Measurements from ENCODE around the gene MYOM3. TPM values are rescaled to one million over a fixed set of nuclear protein-coding genes. Genes with fewer than 3 reads are reported as not detected.

MYOM3 gene
- total RNA-seq, 2 experiments from 2014 or later, result not detected

- Mint-ChIP-seq H3K27me3 (no peaks in the 10 kb centered on the region), H3K36me3 (no peaks in the 10 kb centered on the region), H3K9me3 (ENCODE audit: low read depth) (no peaks in the 10 kb centered on the region), H3K4me1 (peaks cover 2% of the 10 kb centered on the region), H3K4me3 (no peak overlapping the region), H3K27ac (no peak overlapping the region)
- no peak for ATAC-seq
- DNase-seq, result no peak
- CTCF ChIA-PET, result interaction anchor here (0.9 kb wide), 1 partner anchor 14 kb away, joined by 3 read pairs; no protein-coding TSS in a partner anchor
Observed at GRCh38 chr1:24105368-24106160, 6.4 kb downstream of the MYOM3 start.

GRCh38 chr1:24104854-24105253, 7.1 kb downstream of the MYOM3 start:
- Mint-ChIP-seq H3K4me3 (no peak overlapping the region), H3K9me3 (ENCODE audit: low read depth) (no peaks in the 10 kb centered on the region), H3K27ac (no peak overlapping the region), H3K4me1 (peaks cover 2% of the 10 kb centered on the region), H3K36me3 (no peaks in the 10 kb centered on the region), H3K27me3 (no peaks in the 10 kb centered on the region)
- CTCF ChIA-PET, result no interaction called here
- DNase-seq (no peak), ATAC-seq (no peak)

- DNase-seq (no peak), ATAC-seq (no peak)
- Mint-ChIP-seq H3K36me3 (no peaks in the 10 kb centered on the region), H3K4me3 (no peak overlapping the region), H3K27me3 (no peaks in the 10 kb centered on the region), H3K4me1 (peaks cover 2% of the 10 kb centered on the region), H3K27ac (no peak overlapping the region), H3K9me3 (ENCODE audit: low read depth) (no peaks in the 10 kb centered on the region)
- CTCF ChIA-PET, result interaction anchor here (0.7 to 1.2 kb wide), 4 partner anchors 9 to 296 kb away, joined by 3 to 5 read pairs (median 4); partner anchors contain the start of gene MYOM3
Observed at GRCh38 chr1:24103879-24104278, 8.1 kb downstream of the MYOM3 start.

DNA sequence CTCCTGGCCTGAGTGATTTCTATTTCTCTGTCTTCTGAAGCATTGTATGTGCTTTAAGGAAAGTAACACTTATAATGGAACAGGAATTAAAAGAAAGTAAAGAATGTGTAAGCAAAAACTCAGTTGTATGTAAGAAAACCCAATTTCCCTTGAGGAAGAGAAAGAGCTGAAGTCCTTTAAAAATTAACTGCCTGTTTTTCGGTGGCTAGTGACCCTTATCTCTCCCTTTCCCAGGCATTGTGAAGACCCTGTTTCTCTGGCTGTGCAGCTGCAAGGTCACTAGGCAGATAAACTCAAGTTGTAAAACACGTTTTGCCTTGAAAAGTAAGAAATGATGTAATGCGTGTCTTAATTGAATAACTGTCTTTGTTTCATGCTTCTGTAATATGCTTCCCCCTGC, 8.5 kb downstream of the MYOM3 start:
- Mint-ChIP-seq H3K27me3 (no peaks in the 10 kb centered on the region), H3K4me1 (no peaks in the 10 kb centered on the region), H3K4me3 (no peak overlapping the region), H3K9me3 (ENCODE audit: low read depth) (no peaks in the 10 kb centered on the region), H3K36me3 (no peaks in the 10 kb centered on the region), H3K27ac (no peak overlapping the region)
- no peak for ATAC-seq
- CTCF ChIA-PET, result interaction anchor here (0.7 to 1.2 kb wide), 4 partner anchors 9 to 297 kb away, joined by 3 to 5 read pairs (median 4); partner anchors contain the start of gene MYOM3
- no peak for DNase-seq

GRCh38 chr1:24102961-24103360, 9.0 kb downstream of the MYOM3 start:
- ATAC-seq (no peak), DNase-seq (no peak)
- H3K27ac Mint-ChIP-seq, result no peak overlapping the region
- H3K4me3 Mint-ChIP-seq, result no peak overlapping the region
- H3K36me3 Mint-ChIP-seq, result no peaks in the 10 kb centered on the region
- H3K4me1 Mint-ChIP-seq, result no peaks in the 10 kb centered on the region
- H3K9me3 Mint-ChIP-seq (ENCODE audit: low read depth), result no peaks in the 10 kb centered on the region
- no peaks in the 10 kb centered on the region for H3K27me3 Mint-ChIP-seq
- CTCF ChIA-PET, result interaction anchor here (1.2 kb wide), 2 partner anchors 9 to 47 kb away, joined by 4 read pairs; partner anchors contain the start of gene MYOM3

- Mint-ChIP-seq H3K27ac (no peak overlapping the region), H3K36me3 (no peaks in the 10 kb centered on the region), H3K9me3 (ENCODE audit: low read depth) (no peaks in the 10 kb centered on the region), H3K27me3 (no peaks in the 10 kb centered on the region), H3K4me1 (no peaks in the 10 kb centered on the region), H3K4me3 (no peak overlapping the region)
- CTCF ChIA-PET, result interaction anchor here (0.6 kb wide), 1 partner anchor 143 kb away, joined by 3 read pairs; no protein-coding TSS in a partner anchor
- DNase-seq (no peak), ATAC-seq (no peak)
Observed at GRCh38 chr1:24101796-24102586, 9.9 kb downstream of the MYOM3 start.

GRCh38 chr1:24100945-24101737, 10.8 kb downstream of the MYOM3 start:
- H3K4me3 Mint-ChIP-seq, result no peak overlapping the region
- CTCF ChIA-PET, result no interaction called here
- H3K9me3 Mint-ChIP-seq (ENCODE audit: low read depth), result no peaks in the 10 kb centered on the region
- no peak for ATAC-seq
- DNase-seq, result no peak
- H3K27ac Mint-ChIP-seq, result no peak overlapping the region
- H3K27me3 Mint-ChIP-seq, result peaks cover under 1% of the 10 kb centered on the region
- H3K4me1 Mint-ChIP-seq, result no peaks in the 10 kb centered on the region
- no peaks in the 10 kb centered on the region for H3K36me3 Mint-ChIP-seq

GRCh38 chr1:24098943-24099638, 12.8 kb downstream of the MYOM3 start:
- H3K4me1 Mint-ChIP-seq, result no peaks in the 10 kb centered on the region
- ATAC-seq (no peak), DNase-seq (no peak)
- no peak overlapping the region for H3K4me3 Mint-ChIP-seq
- H3K27me3 Mint-ChIP-seq, result peaks cover 5% of the 10 kb centered on the region
- no peaks in the 10 kb centered on the region for H3K36me3 Mint-ChIP-seq
- CTCF ChIA-PET, result no interaction called here
- H3K9me3 Mint-ChIP-seq (ENCODE audit: low read depth), result no peaks in the 10 kb centered on the region
- no peak overlapping the region for H3K27ac Mint-ChIP-seq

GRCh38 chr1:24098102-24098501, 13.8 kb downstream of the MYOM3 start:
- CTCF ChIA-PET, result no interaction called here
- no peaks in the 10 kb centered on the region for H3K9me3 Mint-ChIP-seq (ENCODE audit: low read depth)
- ATAC-seq, result no peak
- no peaks in the 10 kb centered on the region for H3K36me3 Mint-ChIP-seq
- DNase-seq, result no peak
- no peak overlapping the region for H3K4me3 Mint-ChIP-seq
- H3K27me3 Mint-ChIP-seq, result peaks cover 5% of the 10 kb centered on the region
- H3K4me1 Mint-ChIP-seq, result no peaks in the 10 kb centered on the region
- H3K27ac Mint-ChIP-seq, result no peak overlapping the region

- Mint-ChIP-seq H3K4me1 (no peaks in the 10 kb centered on the region), H3K27me3 (peaks cover 5% of the 10 kb centered on the region), H3K9me3 (ENCODE audit: low read depth) (no peaks in the 10 kb centered on the region), H3K36me3 (no peaks in the 10 kb centered on the region), H3K27ac (no peak overlapping the region), H3K4me3 (no peak overlapping the region)
- ATAC-seq, result no peak
- no peak for DNase-seq
- CTCF ChIA-PET, result no interaction called here
Observed at GRCh38 chr1:24097663-24098062, 14.3 kb downstream of the MYOM3 start.

DNA sequence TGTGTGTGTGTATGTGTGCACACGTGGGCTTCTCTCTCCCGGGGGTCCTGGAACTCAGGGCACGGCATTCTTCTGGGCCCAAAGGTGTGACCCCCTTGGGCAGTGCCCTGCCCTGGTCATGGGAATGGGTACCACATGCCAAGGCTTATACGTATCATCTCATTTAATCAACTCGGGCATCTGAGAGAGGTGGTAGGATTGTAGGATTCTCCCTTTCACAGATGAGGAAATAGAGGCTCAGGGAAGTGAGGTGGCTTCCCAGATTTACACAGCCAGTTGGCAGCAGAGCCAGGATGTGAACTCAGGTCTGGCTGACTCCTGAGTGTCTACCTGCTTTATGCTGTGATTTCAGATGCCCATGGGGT, 15.2 kb downstream of the MYOM3 start:
- H3K27me3 Mint-ChIP-seq, result peaks cover 5% of the 10 kb centered on the region
- H3K9me3 Mint-ChIP-seq (ENCODE audit: low read depth), result no peaks in the 10 kb centered on the region
- no peaks in the 10 kb centered on the region for H3K4me1 Mint-ChIP-seq
- no peak overlapping the region for H3K27ac Mint-ChIP-seq
- no peaks in the 10 kb centered on the region for H3K36me3 Mint-ChIP-seq
- DNase-seq (no peak), ATAC-seq (no peak)
- CTCF ChIA-PET, result no interaction called here
- no peak overlapping the region for H3K4me3 Mint-ChIP-seq

DNA sequence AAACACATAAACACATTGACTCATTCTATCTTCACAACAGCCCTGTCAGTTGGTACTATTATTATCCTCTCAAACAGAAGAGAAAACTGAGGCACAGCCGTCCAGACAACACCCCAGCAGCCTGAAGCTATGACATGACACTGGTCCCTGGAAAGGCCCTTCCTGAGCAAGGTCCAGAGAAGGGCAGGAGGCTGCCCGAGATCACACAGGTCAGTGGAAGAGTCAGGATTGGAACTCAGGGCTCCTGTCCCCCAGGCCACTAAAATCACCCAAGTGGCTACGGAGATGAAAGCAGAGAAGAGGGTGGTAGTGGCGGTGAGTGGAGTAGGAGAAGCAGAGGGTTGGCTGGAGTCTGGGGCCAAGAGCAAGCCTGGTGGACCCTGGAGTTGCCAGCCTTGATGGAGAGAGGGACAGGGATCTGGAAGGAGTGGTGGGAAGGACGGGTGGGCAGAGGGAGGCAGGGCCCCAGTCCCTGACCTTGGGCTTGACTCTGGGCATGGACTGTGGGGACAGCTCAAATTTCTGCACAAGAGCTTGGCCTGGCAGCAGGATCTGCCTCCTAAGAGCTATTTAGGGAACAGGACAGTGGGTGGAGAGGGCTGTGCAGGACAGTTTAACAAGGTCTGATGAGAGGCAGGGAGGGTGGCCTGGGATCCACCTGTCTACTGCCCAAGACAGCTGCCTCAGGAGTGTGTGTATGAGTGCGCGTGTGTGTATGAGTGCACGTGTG, 15.8 kb downstream of the MYOM3 start:
- Mint-ChIP-seq H3K36me3 (no peaks in the 10 kb centered on the region), H3K27me3 (peaks cover 5% of the 10 kb centered on the region), H3K27ac (no peak overlapping the region), H3K4me1 (no peaks in the 10 kb centered on the region), H3K4me3 (no peak overlapping the region), H3K9me3 (ENCODE audit: low read depth) (no peaks in the 10 kb centered on the region)
- DNase-seq (no peak), ATAC-seq (no peak)
- CTCF ChIA-PET, result no interaction called here
